B cell (primary cell): ENCODE results near the gene FARP1.

Source experiments
- CTCF ChIP-seq: fragments of 200-600 bp; IDR thresholded peaks from one replicate; pipeline ENCODE4 v1.8.0; 2022; ENCODE audit warnings: antibody characterized with exemption, mild to moderate bottlenecking
- EZH2 ChIP-seq: IDR thresholded peaks from 2 replicates; pipeline ENCODE4 v1.6.1; 2012; ENCODE audit warnings: borderline replicate concordance, low read depth, mild to moderate bottlenecking, moderate library complexity, low read length; ENCODE audit not compliant: insufficient read depth, poor library complexity, severe bottlenecking

- no peak for TF ChIP-seq CTCF
- TF ChIP-seq EZH2 = no peak
These were observed 217.7 kb downstream of the FARP1 start for GRCh38 chr13:98360545-98360944.
